ES-I3 (cell line): ENCODE data around the gene LMNA.
"Not testable (repeated sequence)": the region's sequence is repeated elsewhere in the genome, so short reads cannot be mapped to it uniquely, and the experiment has no call there.

ENCODE experiments used
- H3K36me3 ChIP-seq: 2 replicates; pipeline ENCODE4 v1.6.1; 2013; ENCODE audit warnings: mild to moderate bottlenecking, low read length, control low read depth, moderate library complexity; ENCODE audit not compliant: insufficient read depth
- H3K4me1 ChIP-seq: 2 replicates; pipeline ENCODE4 v1.6.1; 2013; ENCODE audit warnings: mild to moderate bottlenecking, control low read depth, low read length; ENCODE audit not compliant: insufficient read depth
- H3K9ac ChIP-seq: 2 replicates; pipeline ENCODE4 v1.6.1; 2013; ENCODE audit warnings: low read depth, mild to moderate bottlenecking, low read length, moderate library complexity
- H3K9me3 ChIP-seq: 2 replicates; pipeline ENCODE4 v1.6.1; 2013; ENCODE audit warnings: mild to moderate bottlenecking, low read length, moderate library complexity; ENCODE audit not compliant: control insufficient read depth, insufficient read depth

The LMNA gene

GRCh38 chr1:156182010-156182779 is 67.7 kb downstream of the LMNA start:
- H3K4me1 ChIP-seq: peaks cover 24% of the 10 kb centered on the region
- H3K9ac ChIP-seq: peak overlapping the region; percentile 37
- not testable (repeated sequence) for H3K36me3 ChIP-seq, H3K9me3 ChIP-seq

GRCh38 chr1:156186347-156187177 is 72.1 kb downstream of the LMNA start:
- H3K4me1 ChIP-seq, H3K36me3 ChIP-seq, H3K9me3 ChIP-seq, H3K9ac ChIP-seq: not testable (repeated sequence)
